PC-3 (cell line): Measurements from ENCODE around the gene USP54. TPM values are rescaled to one million over a fixed set of nuclear protein-coding genes. Genes with fewer than 3 reads are reported as not detected.

Experiments used
- ATAC-seq: fragments of 200-7000 bp; cut with Tn5 transposase; 2 replicates; pipeline ENCODE4 v1.9.1; 2020; ENCODE audit warnings: mild to moderate bottlenecking, moderate library complexity
- BruUV-seq: library from RNA; stranded (reverse); fragments of 400-500 nt; replicated peaks from 2 replicates; lab custom pipeline; 2021; lab: Mats Ljungman, UMichigan
- CTCF ChIA-PET: fragments of 300-600 bp; sonication (Branson Sonifier 250); formaldehyde crosslinking; loops from one replicate; lab custom pipeline; 2022; ENCODE audit warnings: antibody characterized with exemption; lab: Charles Lee
- POLR2A ChIA-PET: fragments of 300-600 bp; sonication (Branson Sonifier 250); formaldehyde crosslinking; loops from one replicate; lab custom pipeline; 2022; ENCODE audit warnings: antibody characterized with exemption; ENCODE audit not compliant: unreplicated experiment; lab: Charles Lee
- DNase-seq: peaks from one replicate; pipeline ENCODE4 v3.0.0-alpha.2; 2015
- H2AFZ ChIP-seq: fragments of 300-600 bp; sonication (generic); 2 replicates; pipeline ENCODE4 v1.6.0; 2016; ENCODE audit warnings: antibody characterized with exemption, low read length
- H3F3A ChIP-seq: fragments of 300-600 bp; sonication (generic); one replicate; pipeline ENCODE4 v1.6.0; 2017; ENCODE audit warnings: antibody characterized with exemption, low read length, control low read depth, mild to moderate bottlenecking; ENCODE audit not compliant: unreplicated experiment
- H3K27ac ChIP-seq: fragments of 300-600 bp; sonication (generic); 2 replicates; pipeline ENCODE4 v1.5.1; 2016; ENCODE audit warnings: mild to moderate bottlenecking, low read length
- H3K27me3 ChIP-seq: fragments of 300-600 bp; sonication (generic); 2 replicates; pipeline ENCODE4 v1.6.1; 2016; ENCODE audit warnings: low read length, mixed read lengths
- H3K36me3 ChIP-seq: fragments of 300-600 bp; sonication (generic); 2 replicates; pipeline ENCODE4 v1.6.1; 2016; ENCODE audit warnings: low read depth, mixed run types, low read length, mixed read lengths
- H3K4me1 ChIP-seq: fragments of 300-600 bp; sonication (generic); 2 replicates; pipeline ENCODE4 v1.5.1; 2016; ENCODE audit warnings: low read length; ENCODE audit not compliant: insufficient read depth
- H3K4me2 ChIP-seq: fragments of 300-600 bp; sonication (generic); 2 replicates; pipeline ENCODE4 v1.6.0; 2016; ENCODE audit warnings: low read length
- H3K4me3 ChIP-seq: fragments of 300-600 bp; sonication (generic); 2 replicates; pipeline ENCODE4 v1.5.1; 2016; ENCODE audit warnings: mild to moderate bottlenecking, low read length, mixed read lengths
- H3K79me2 ChIP-seq: fragments of 300-600 bp; sonication (generic); 2 replicates; pipeline ENCODE4 v1.6.1; 2017; ENCODE audit warnings: low read length, mixed read lengths
- H3K9ac ChIP-seq: fragments of 300-600 bp; sonication (generic); 2 replicates; pipeline ENCODE4 v1.6.0; 2016; ENCODE audit warnings: mild to moderate bottlenecking, low read length
- H3K9me2 ChIP-seq: fragments of 300-600 bp; sonication (generic); replicated peaks from 2 replicates; pipeline ENCODE4 v1.6.1; 2016; ENCODE audit warnings: mixed run types, low read length, mixed read lengths
- H3K9me3 ChIP-seq: fragments of 300-600 bp; sonication (generic); 2 replicates; pipeline ENCODE4 v1.6.1; 2016; ENCODE audit warnings: low read length, mixed read lengths
- H4K20me1 ChIP-seq: fragments of 300-600 bp; sonication (generic); 2 replicates; pipeline ENCODE4 v1.6.1; 2016; ENCODE audit warnings: low read length, mixed read lengths
- CTCF ChIP-seq: fragments of 300-600 bp; sonication (generic); conservative IDR thresholded peaks from 2 replicates; pipeline ENCODE4 v1.5.1; 2017; ENCODE audit warnings: antibody characterized with exemption, low read depth, mild to moderate bottlenecking, low read length
- EZH2 ChIP-seq: fragments of 300-600 bp; sonication (generic); IDR thresholded peaks from one replicate; pipeline ENCODE4 v1.6.1; 2017; ENCODE audit warnings: antibody characterized with exemption, mild to moderate bottlenecking, low read length; ENCODE audit not compliant: unreplicated experiment
- EZH2phosphoT487 ChIP-seq: fragments of 300-600 bp; sonication (generic); IDR thresholded peaks from 2 replicates; pipeline ENCODE4 v1.6.1; 2018; ENCODE audit warnings: mild to moderate bottlenecking, antibody characterized with exemption, low read length, borderline replicate concordance
- intact Hi-C: fragments of 100-400 bp; cut with micrococcal nuclease; formaldehyde crosslinking; loops from 2 replicates; pipeline ENCODE4 v1.9.0; 2023
- total RNA-seq: library from RNA; depleted of rRNA; stranded (reverse); fragments of >200 nt; gene quantifications from 2 replicates; pipeline ENCODE4 v1.2.3, GENCODE V29; 2014

USP54 gene
- total RNA-seq, 1 experiment from 2014 or later, result 43.7 TPM

GRCh38 chr10:73497623-73498022 lies 93.5 kb downstream of the USP54 start:
- BruUV-seq, result no TSS peak
- H3K9me3 ChIP-seq, result no peaks in the 10 kb centered on the region
- H3K4me1 ChIP-seq, result peaks cover 34% of the 10 kb centered on the region
- DNase-seq (no peak), ATAC-seq (no peak)
- no peak overlapping the region for H3K4me3 ChIP-seq
- no peak overlapping the region for H2AFZ ChIP-seq
- H4K20me1 ChIP-seq, result no peaks in the 10 kb centered on the region
- no peak overlapping the region for H3K4me2 ChIP-seq
- no peak overlapping the region for H3K27ac ChIP-seq
- H3K79me2 ChIP-seq, result peaks cover 42% of the 10 kb centered on the region
- TF ChIP-seq EZH2phosphoT487 (no peak), CTCF (no peak), EZH2 (no peak)
- H3F3A ChIP-seq, result peaks cover 9% of the 10 kb centered on the region
- H3K27me3 ChIP-seq, result no peaks in the 10 kb centered on the region
- ChIA-PET CTCF (no interaction called here), POLR2A (no interaction called here)
- H3K36me3 ChIP-seq, result peaks cover 16% of the 10 kb centered on the region; the same call in 1 of the 2 replicates
- intact Hi-C loops, result loop anchor here (5.0 kb wide), 2 partner anchors 235 to 250 kb away; partner anchors contain the start of gene DNAJC9
- no peak overlapping the region for H3K9ac ChIP-seq
- no peaks in the 10 kb centered on the region for H3K9me2 ChIP-seq

GRCh38 chr10:73495884-73496674 lies 95.1 kb downstream of the USP54 start, which contains the start of gene PPP3CB:
Gene PPP3CB, minus strand, starts transcription at chr10:73496024. Its CDS starts 135 bp downstream, at chr10:73495889.
- no peaks in the 10 kb centered on the region for H3K9me2 ChIP-seq
- H4K20me1 ChIP-seq, result 0 out of 2 replicates have a peak, but pooled peaks cover 4% of the 10 kb centered on the region
- H2AFZ ChIP-seq, result peak within 1 kb of the TSS; percentile 80
- intact Hi-C loops, result loop anchor here (1.0 to 5.0 kb wide), 6 partner anchors 16 to 249 kb away; partner anchors contain the start of genes ANXA7 and DNAJC9
- ATAC-seq, result peak; percentile 79
- DNase-seq, result peak; percentile 100
- ChIA-PET POLR2A (interaction anchor here (0.5 to 3.3 kb wide), 18 partner anchors 16 to 563 kb away, joined by 3 to 58 read pairs (median 8); partner anchors contain the start of genes ANXA7 and USP54), CTCF (interaction anchor here (0.7 kb wide), 2 partner anchors 148 to 249 kb away, joined by 3 to 6 read pairs; partner anchors contain the start of gene DNAJC9)
- peaks cover 16% of the 10 kb centered on the region; the same call in 1 of the 2 replicates for H3K36me3 ChIP-seq
- peaks cover 28% of the 10 kb centered on the region for H3K4me1 ChIP-seq
- H3K4me2 ChIP-seq, result peak within 1 kb of the TSS; percentile 89
- H3K9me3 ChIP-seq, result no peaks in the 10 kb centered on the region
- no peaks in the 10 kb centered on the region for H3K27me3 ChIP-seq
- TF ChIP-seq CTCF (no peak), EZH2phosphoT487 (no peak), EZH2 (no peak)
- H3K79me2 ChIP-seq, result peaks cover 55% of the 10 kb centered on the region
- BruUV-seq, result TSS peak; percentile 90
- H3K4me3 ChIP-seq, result peak within 1 kb of the TSS; percentile 83
- peak within 1 kb of the TSS; percentile 88 for H3K9ac ChIP-seq
- H3F3A ChIP-seq, result peaks cover 9% of the 10 kb centered on the region
- peak within 1 kb of the TSS; percentile 80 for H3K27ac ChIP-seq
